ENCODE data around the gene ADGRG1.

Gene ADGRG1

DNA sequence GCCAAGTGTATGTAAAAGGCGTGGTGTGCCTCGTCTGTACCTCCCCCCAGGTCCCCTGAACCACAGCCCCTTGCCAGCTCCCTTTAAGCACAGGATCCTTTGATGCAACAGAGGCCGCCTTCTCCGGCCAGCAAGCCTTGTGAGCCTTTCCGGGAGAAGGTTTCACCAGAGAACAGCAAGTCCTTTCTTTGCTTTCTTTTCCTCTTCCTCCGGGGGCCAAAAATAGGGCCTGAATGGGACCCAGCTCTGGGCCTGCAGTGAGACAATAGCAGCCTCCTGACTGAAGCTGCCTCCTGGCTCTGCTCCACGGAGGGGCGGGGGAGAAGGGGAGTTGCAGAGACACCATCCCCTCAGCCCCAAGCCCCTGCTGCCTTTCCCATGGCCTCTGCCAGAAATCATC, 9.0 kb downstream of the ADGRG1 start:
- DNase-seq: no peak

DNA sequence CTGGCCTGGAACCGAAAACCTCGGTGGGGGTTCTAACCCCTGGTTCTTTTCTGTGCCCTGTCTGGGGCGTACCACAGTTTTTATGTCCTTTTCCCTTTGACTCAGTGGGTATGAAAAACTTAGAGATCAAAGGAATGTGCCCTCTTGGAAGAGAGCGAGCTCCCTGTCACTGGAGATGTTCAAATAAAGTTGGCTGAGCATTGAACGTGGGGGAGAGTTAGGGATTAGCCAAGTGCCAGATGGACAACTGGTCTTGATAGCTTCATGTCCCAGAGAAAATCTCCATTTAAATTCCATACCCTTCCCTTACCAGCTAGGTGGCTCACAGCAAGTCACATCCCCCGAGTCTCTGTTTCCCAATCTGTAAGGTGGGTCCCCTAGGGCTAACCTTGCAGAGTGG, 9.5 kb downstream of the ADGRG1 start:
- no peak for DNase-seq

DNA sequence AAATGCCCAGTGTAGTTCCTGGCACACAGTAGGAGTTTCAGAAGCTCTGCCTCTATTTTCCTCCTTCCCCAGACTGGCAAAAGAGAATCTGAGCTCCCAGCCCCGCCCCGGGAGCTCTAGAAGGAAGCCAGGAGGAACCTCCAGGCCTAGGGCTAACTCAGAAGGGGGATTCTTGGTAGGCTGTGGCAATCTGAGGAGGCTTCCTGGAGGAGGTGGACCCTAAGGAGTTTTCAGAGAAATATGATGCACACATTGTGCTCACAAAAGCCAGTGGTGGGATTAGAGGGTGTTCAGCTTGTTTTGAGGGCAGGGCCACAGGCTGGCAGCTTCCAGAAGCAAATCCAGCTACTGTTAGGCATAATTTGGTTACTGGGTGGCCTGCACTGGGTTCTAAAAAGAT, 10.0 kb downstream of the ADGRG1 start:
- no peak for DNase-seq

DNA sequence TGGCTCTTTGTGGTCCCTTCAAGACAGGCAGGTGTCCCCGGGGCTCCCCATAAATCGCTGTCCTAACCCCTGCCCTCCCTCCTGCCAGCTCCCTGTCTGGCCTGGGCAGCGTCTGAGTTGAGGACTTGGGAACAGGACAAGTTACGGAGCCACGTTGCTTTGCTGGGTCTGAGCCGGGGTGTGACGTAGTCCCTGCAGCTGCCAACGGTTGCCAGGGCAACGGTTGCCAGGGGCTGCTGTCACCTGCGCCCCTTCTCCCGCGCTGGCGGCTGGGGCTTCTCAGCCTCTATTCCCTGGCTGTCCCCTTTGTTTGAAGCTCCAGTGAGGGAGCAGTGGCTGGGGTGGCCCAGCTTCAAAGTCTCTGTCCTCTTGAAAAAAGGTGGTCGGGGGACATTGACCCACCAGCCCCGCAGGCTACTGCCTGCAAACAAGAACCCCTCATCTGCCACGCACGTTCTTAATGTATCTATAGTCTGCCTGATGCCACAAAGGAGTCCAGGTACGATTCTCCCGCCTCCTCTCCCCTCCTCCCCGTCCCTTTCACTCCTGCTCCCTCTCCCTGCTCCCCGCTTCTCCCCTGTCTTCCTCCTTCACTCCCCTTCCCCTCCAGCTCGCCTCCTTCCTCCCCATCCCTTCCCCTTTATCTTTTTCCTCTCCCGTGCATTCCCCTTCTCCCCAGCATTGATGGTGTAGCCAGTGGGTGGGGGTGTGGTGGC, 10.9 kb downstream of the ADGRG1 start:
- no peak for DNase-seq

DNA sequence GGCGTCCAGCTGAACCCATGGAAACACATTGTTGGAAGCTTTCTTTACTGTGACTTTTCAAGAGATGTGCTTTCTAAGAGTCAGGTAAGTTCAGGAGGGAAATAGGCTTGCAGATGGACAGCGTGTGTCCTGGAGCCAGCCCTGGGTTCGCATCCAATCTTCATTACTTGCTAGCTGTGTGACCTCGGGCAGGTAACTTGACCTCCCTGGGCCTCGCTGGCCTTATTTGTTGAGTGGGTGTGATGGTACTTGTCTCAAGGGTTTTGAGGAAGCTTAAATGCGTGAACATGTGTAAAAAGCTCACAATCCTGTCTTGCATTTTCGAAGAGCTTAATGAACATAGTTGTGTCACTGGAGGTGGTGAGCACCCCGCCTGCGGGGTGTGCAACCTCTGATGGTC, 11.8 kb downstream of the ADGRG1 start:
- no peak for DNase-seq

DNA sequence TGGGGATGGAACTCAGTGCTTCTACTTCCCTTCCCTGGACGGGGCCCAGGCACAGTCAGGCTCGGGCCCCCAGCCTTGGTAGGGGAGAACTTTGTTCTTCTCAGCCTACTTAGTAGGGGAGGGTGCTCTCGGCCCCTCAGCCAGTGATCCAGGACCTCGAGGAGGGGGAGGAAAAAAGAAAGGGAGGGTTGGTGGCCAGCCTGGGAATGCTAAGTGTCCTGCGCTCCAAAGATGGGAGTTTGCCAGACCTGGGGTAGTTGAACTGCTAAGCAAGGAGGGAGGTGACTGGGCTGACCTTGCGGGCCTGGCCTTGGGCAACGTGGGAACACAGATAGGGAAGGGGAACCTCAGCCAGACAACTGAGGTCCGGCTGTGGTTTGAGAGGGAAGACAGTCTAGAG, 12.2 kb downstream of the ADGRG1 start:
- no peak for DNase-seq

DNA sequence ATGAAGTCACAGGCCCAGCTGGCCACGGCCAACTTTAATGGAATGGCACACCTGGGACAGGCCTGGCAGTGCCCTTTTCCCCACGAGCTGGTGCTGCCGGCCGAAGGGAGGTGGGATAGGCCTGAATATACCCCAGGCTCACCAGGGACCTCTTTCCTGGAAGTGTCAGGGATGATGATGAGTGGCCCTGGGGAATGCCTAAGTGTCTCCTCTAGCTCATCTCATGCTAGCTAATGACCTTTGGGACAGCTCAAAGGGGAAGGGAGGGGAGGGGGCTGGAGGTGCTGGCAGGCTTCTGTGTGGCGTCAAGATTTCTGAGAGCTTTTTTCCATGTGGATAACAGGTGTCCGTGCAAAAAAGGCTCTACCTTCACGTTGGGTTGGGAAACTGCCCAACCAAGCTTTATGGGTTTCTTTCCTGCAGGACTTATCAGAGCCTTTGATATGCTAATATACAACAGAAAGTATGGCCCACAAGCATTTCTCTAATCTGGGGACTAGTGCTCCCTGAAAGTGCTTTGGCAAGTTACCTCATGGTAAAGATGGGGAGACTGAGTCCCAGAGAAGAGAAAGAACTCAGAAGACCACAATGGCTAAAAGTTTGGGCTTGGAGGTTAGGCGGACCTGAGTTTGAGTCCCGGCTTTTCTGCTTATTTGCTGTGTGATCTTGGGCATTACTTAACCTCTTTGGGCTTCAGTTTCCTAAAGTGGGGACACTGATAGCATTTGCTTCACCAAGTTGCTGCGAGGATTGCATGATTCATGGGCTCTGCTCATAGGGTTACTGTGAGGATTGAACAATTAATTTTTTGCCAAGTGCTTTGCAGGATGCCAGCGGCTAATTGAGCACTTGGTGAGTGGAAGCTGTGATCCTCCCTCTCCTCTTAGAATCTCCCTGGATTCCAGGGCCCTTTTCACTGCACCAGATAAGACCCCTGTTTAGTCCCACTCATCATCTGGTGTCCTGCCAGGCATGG, 14.0 kb downstream of the ADGRG1 start:
- DNase-seq: no peak

DNA sequence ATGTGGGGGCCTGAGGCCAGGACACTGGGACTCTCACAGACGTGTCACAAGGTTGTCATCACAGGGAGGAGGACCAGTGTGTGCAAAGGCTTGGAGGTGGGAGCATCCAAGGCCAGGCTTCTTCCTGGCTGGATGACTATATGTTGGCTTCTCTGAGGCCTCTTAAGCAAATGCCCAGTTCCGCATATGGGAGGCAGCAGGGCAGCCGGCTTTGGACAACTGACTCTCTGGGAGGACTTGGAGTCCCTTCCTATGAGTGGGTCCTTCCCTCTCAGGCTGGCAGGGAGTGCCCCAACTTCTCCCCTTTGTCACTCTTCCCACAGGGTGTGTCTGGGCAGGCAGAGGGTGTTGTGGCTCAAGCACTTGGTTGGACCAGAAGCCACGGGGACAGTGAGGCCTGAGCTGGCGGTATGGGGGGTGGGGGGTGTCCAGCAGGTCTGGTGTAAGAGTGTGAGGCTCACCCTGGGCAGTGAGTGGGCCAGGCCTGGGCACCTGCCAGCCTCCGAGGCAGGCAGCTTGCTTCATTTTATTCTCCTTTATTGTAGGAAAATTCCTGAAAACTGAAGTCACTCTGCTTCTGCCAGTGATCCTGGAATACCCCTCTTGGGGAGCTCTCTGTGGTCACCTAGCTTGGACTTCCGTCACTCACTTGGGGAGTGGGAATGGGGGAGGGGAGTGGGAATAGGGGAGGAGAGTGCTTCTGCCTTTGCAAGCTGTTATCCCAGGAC, 14.9 kb downstream of the ADGRG1 start:
- DNase-seq: no peak

DNA sequence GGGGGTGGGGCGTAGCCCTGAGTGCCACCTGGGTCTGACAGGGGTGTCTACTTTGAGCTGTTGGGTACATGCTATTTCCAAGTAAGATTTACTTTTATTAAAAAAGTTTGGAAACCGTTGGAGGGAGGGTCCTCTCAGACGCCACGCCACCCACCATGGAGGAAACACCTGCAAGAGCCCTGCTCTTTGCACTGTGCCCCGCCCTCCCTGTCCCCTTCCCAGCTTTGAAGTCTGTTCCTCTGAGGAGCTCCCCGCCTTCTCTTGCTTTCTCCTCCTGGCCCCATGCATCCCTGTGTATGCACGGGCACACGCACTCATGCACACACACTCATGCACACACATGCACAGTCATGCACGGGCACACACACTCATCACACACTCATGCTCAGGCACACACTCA, 15.5 kb downstream of the ADGRG1 start:
- peak; percentile 80 for DNase-seq

DNA sequence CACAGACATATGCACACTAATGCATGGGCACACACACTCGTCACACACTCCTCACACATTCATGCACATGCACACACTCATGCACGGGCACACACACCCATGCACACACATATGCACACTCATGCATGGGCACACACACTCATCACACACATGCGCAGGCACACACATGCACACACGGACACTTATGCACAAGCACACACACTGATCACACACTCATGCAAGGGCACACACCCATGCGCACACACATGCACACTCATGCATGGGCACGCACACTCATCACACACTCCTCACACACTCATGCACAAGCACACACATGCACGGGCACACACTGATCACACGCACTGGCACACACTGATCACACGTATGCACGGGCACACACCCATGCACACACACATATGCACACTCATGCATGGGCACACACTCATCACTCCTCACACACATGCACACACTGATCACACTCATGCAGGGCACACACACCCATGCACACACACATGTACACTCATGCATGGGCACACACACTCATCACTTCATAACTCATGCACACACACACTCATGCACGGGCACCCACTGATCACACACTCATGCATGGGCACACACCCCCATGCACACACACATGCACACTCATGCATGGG, 16.1 kb downstream of the ADGRG1 start:
- no peak for DNase-seq

DNA sequence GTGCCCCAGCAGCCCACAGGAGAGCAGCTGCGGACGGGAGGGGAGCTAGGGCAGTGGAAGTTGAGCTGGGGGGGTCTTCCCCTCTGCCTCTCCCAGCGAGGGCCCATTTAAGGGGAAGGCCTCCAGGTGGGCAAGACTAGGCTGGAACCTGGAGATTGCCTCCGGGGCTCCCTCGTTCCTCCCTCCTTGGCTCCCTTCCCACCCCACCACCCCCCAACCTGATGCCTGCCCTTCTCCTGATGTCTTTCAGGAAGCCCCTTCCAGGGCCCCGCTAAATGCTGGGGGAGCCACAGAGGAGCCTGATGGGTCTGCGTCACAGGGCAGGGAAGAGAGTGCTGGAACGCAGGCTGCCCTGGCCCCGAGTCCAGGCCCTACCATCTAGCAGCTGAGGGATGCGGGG, 16.7 kb downstream of the ADGRG1 start:
- DNase-seq: no peak

DNA sequence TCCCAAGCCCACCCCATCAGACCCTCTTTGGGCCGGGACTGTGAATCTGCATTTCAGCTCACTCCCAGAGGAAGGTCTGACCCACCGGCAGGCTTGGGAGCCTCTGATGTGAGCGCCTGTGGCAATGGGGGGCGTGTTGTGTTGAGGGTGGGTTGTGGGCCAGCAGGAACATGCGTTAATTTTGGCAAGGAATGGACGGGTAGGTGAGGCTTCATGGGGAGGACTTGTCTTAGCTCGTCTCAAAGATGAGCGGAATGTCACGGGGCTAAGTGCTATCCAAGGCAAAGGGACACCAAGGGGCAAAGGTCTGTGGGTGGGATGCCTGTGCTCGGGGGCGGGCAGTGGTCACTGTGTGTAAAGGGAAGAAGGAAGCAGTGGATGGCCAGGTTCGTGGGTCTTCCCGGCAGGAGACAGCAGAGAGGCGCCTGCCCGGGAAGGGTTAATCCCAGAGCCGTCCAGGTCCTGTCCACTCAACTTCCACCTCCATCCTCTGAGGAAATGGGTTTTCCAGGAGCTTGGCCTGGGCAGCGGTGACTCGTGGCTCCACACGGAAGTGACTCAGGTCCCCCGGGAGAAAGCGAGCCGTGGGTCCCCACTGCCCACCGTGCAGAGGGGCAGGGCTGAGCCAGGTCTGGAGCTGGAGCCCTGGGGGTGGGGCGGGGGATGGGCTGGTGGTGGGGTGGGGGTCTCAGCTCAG, 17.4 kb downstream of the ADGRG1 start:
- no peak for DNase-seq

DNA sequence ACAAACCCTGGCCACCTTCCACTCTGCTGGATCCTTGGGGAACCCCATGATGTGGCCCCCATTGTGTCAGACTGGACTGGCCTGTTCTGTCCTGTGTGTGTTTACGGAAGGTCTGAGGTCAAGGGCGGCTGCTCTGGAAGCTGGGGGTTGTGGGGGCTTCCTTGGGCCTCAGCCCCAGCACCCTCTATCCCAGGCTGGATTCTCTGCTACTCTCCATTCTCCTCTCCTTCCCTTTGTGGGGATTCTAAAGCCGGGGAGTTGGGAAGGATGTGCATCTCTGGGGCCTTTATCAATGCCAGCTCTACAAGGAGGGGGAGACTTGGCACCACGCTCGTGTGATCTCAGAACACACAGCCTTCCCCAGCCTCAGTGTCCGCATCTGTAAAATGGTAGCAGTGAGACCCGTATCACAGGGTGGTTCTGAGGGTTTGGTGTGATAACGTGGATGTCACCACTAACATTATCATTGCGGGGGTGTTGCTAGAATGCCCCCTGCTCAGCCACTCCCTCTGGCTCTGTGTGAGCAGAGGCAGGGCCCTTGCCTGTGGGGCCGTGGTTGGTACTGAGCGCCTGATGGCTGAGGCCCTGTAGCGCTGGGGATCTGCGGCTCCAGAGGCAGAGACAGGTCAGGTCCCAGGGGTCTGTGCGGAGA, 18.1 kb downstream of the ADGRG1 start:
- no peak for DNase-seq

DNA sequence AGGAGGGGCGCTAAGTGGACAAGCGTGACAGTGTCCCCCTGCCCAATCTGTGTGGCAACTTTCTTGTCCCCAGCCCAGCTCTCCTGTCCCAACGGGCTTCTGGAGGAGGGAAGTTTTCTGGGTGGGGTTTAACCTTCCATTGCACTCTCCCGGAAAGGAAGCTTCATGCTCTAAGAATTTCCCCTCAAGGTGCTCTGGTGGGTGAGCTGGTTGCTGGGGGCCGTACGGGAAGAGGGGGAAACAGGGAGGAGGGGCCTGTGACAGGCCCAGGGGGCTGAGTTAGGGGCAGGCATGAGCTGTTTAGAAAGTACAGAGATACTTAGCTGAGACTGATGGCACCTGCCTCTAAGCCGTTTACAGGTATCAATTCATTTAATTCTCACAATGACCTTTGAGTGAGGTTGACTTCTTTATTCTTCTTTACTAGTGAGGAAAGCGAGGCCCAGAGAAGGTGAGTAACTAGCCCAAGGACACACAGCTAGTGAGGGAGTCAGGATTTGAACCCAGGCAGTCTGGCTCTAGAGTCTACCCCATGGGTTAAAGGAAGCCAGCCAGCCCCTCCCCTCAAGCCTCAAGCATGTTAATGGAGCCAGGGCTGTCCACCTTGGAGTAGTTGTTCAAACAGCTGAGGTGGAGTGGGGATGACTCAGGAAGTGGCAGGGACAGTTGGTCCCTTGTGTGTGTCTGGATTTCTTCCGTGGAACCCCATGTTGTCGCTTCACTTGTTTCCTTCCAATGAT, 18.9 kb downstream of the ADGRG1 start:
- DNase-seq: no peak

DNA sequence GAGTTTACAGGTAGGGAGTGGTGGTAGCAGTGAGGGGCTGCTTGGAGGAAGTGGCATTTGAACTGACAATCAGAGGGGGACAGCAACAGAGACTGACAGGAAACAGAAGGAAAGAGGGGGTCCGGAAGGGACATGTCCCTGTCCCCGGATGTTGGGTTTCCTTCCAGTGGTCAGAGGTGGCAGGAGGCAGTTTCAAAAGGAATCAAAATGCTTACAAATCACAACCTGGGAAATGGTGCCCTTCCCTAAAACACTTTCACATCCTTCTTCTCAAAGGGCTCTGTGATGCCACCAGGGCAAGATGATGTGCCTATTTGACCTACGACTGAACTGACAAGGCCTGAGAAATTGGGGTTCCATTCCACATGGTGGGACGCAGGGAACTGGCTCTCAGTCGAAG, 19.7 kb downstream of the ADGRG1 start:
- no peak for DNase-seq

DNA sequence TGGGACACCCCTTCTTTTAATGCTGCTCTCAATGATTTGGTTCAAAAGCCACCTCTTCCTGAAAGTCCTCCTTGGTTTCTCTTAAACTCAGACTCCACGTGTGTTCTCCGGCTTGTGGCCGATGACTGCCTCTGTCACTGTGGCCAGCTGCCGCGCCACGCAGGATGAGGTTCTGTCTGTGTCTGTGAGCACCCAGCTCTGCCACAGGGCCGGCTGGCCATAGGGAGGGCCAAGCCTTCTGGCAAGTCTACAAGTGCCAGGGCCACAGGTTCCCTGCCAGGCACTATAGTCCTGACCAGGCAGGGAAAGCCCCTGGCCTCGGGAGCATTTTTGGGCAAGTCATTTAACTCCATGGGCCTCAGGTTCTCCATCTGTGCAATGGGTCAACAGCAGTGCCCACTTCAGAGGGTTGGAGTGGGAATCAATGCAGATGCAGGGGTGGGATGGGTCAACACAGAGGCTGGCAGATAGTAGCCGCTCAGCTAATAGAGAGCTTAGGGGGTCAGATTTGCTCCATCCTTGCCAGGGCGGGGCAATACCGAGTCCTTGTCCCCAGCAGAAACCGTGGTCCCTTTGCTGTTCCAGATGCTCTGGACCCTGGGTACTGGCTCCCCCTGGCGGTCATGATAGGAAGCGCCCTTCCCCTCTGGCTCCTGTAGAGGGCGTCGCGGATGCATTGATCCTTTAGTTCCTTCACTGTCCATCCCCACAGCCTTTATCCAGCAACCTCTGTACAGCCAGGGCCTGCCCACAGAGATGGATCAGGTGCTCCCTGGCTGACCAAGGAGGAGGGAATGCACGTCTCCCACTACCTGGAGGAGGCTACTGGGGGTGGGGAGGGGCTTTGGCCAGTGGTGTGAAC, 20.4 kb downstream of the ADGRG1 start:
- DNase-seq: peak; percentile 40

DNA sequence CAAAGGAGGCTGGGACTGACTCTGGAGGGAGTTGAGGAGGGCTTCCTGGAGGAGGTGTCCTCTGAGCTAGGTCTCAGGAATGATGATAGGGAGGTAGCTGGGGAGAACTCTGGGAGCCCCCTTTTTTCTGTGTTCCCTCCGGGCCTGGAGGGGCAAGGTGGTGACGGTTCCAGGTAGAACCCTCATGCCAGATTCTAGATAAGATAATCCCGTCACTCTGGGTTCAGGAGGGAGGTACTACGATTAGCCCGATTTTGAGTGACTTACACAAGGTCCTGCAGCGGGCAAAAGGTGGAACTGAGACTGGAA, 21.0 kb downstream of the ADGRG1 start:
- no peak for DNase-seq

DNA sequence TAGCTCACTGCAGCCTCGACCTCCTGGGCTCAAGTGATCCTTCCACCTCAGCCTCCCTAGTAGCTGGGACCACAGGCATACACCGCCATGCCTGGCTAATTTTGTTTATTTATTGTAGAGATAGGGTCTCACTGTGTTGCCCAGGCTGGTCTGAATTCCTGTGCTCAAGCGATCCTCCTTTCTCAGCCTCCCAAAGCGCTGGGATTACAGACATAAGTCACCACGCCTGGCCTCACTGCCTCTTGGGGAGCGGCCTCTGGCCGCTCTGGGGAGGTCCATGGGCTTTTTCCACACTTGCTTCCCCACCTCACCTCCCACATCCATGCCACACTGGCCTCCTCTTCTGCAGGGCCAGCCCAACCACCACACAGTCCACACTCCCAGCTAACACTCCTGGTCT, 21.4 kb downstream of the ADGRG1 start:
- no peak for DNase-seq

DNA sequence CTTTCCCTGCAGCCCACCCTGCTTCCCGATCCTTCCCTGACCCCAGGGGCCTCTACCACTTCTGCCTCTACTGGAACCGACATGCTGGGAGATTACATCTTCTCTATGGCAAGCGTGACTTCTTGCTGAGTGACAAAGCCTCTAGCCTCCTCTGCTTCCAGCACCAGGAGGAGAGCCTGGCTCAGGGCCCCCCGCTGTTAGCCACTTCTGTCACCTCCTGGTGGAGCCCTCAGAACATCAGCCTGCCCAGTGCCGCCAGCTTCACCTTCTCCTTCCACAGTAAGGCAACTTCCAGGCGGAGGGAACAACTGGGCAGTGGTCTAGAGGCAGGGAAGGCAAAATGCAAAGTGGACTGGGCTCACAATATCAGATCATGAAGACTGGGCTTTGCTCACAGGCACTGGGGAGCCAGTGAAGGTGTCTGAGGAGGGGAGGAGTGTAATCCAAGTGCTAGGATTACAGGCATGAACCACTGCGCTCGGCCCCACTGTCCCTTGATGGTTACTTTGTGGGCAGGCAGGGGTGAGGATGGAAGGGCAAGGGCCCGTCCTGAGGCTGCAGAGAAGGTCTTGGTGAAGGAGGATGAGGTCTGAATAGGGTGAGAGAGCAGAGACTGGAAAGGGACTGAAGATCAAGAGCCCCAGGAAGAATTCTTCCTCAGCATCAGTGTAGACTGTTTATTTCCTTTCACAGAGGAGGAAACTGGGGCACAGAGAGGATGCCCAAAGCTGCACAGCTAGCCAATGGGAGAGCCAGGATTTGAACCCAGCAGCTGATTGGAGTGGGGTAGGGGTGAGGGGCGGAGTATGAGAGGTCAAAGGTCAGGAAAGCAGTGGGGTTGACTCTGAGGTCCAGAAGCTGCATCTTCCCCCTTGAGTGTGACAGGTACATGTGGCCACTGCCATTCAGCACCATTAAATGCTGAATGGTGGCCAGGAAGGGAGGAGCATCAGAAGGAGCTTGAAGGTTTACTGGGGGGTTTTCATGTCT, 23.2 kb downstream of the ADGRG1 start:
- no peak for DNase-seq
